ENCODE data around the gene SMYD3.

DNA sequence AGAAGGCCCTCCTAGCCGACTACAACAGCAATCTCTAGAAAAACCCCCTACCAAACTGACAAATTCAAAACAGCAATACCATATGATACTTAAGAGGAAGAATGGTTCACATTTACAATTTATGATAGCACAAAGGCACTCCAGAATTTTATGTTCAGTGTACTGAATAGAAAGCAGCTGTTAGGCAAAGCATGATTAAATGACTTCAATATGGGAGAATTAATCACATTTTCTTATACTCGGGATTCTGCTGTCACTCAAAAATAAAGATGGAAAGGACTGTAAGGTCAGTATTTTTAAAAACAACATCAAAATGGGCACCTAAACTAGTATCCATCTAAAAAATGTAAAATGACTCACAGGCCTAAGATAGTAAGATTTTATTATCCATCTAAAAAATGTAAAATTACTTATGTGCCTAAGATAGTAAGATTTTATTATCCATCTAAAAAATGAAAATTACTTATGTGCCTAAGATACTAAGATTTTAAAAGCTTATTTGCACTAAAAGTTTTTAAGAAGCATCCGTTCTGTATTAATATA, 198.5 kb downstream of the SMYD3 start:
- TF ChIP-seq CTCF (IDR thresholded peaks at IDR 0.05; ENCODE audit: insufficient read depth, low read depth, low read length): no peak
- no peak for TF ChIP-seq EZH2 (IDR thresholded peaks at IDR 0.05; ENCODE audit: insufficient read depth, low read length)

All from astrocyte (in vitro differentiated cells and primary cell).